CD14-positive monocyte (primary cell): Measurements from ENCODE around the gene LZTR1. TPM values are rescaled to one million over a fixed set of nuclear protein-coding genes. Genes with fewer than 3 reads are reported as not detected.

Source experiments
- DNase-seq, 3 donors: peaks; one replicate each; pipeline ENCODE4 v3.0.0-alpha.2; 2011 to 2022
- H2AFZ ChIP-seq: 2 replicates; pipeline ENCODE4 v1.6.0; 2012; ENCODE audit warnings: mild to moderate bottlenecking, low read depth, low read length, inconsistent platforms; ENCODE audit not compliant: insufficient read depth, poor library complexity, severe bottlenecking
- H3K27ac ChIP-seq, 2 donors: 1 replicate in 1 of 2; 2 replicates in 1 of 2; pipeline ENCODE4 v1.5.1; 2012 to 2013; ENCODE audit warnings: low read length in 2 of 2, control low read depth in 1 of 2, inconsistent platforms in 1 of 2, low read depth in 1 of 2, mild to moderate bottlenecking in 1 of 2
- H3K27me3 ChIP-seq, 2 donors: one replicate each; pipeline versions ENCODE4 v1.6.0 to v1.6.1; 2011 to 2013; ENCODE audit warnings: low read length in 2 of 2; ENCODE audit not compliant: control insufficient read depth in 2 of 2, insufficient read depth in 2 of 2
- H3K36me3 ChIP-seq, 2 donors: replicated peaks in 1 of 2; 1 replicate in 1 of 2; 2 replicates in 1 of 2; pipeline versions ENCODE4 v1.5.1 to v1.6.1; 2012 to 2013; ENCODE audit warnings: low read length in 2 of 2, control low read depth in 1 of 2, inconsistent platforms in 1 of 2, mild to moderate bottlenecking in 1 of 2; ENCODE audit not compliant: insufficient read depth in 2 of 2, control insufficient read depth in 1 of 2
- H3K4me1 ChIP-seq, 2 donors: 1 replicate in 1 of 2; 2 replicates in 1 of 2; pipeline versions ENCODE4 v1.5.1 to v1.6.1; 2012 to 2013; ENCODE audit warnings: low read length in 2 of 2, control low read depth in 1 of 2, inconsistent platforms in 1 of 2, mild to moderate bottlenecking in 1 of 2, moderate library complexity in 1 of 2; ENCODE audit not compliant: insufficient read depth in 2 of 2, control insufficient read depth in 1 of 2
- H3K4me2 ChIP-seq: replicated peaks from 2 replicates; pipeline ENCODE3; 2012; ENCODE audit warnings: low read length, moderate library complexity, mild to moderate bottlenecking; ENCODE audit not compliant: poor library complexity, severe bottlenecking; ENCODE audit errors: extremely low read depth
- H3K4me3 ChIP-seq, 3 experiments: fragments of 200-600 bp in 1 of 3; sonication (generic) in 1 of 3; replicated peaks in 1 of 3; 1 replicate in 2 of 3; 2 replicates in 1 of 3; pipeline ENCODE4 v1.5.1; 2011 to 2013; ENCODE audit warnings: low read length in 3 of 3, mild to moderate bottlenecking in 3 of 3, control low read depth in 2 of 3, low read depth in 2 of 3, inconsistent platforms in 1 of 3, moderate library complexity in 1 of 3
- H3K79me2 ChIP-seq: 2 replicates; pipeline ENCODE4 v1.6.0; 2012; ENCODE audit warnings: mild to moderate bottlenecking, control low read depth, inconsistent platforms, low read length, moderate library complexity; ENCODE audit not compliant: insufficient read depth
- H3K9ac ChIP-seq: 2 replicates; pipeline ENCODE4 v1.6.0; 2017; ENCODE audit warnings: low read length, mild to moderate bottlenecking; ENCODE audit not compliant: insufficient read depth, poor library complexity, severe bottlenecking
- H3K9me3 ChIP-seq, 2 donors: replicated peaks in 1 of 2; 1 replicate in 1 of 2; 2 replicates in 1 of 2; pipeline versions ENCODE4 v1.5.1 to v1.6.1; 2012 to 2013; ENCODE audit warnings: low read length in 2 of 2, control low read depth in 1 of 2; ENCODE audit not compliant: control insufficient read depth in 1 of 2, insufficient read depth in 1 of 2
- H4K20me1 ChIP-seq: 2 replicates; pipeline ENCODE4 v1.6.0; 2012; ENCODE audit warnings: mild to moderate bottlenecking, low read length, control low read depth, moderate library complexity; ENCODE audit not compliant: insufficient read depth
- H3K27ac Mint-ChIP-seq, 7 donors: one replicate each; pipeline ENCODE4 v1.8.0; 2020; ENCODE audit warnings: mild to moderate bottlenecking in 7 of 7, mixed read lengths in 7 of 7, moderate library complexity in 6 of 7, inconsistent platforms in 2 of 7
- H3K27me3 Mint-ChIP-seq, 3 donors: one replicate each; pipeline ENCODE4 v1.8.0; 2021 to 2022; ENCODE audit warnings: low read depth in 3 of 3, mild to moderate bottlenecking in 3 of 3, mixed read lengths in 3 of 3, moderate library complexity in 3 of 3, inconsistent platforms in 1 of 3
- H3K36me3 Mint-ChIP-seq, 2 donors: one replicate each; pipeline ENCODE4 v1.8.0; 2020; ENCODE audit warnings: mixed read lengths in 2 of 2, inconsistent platforms in 1 of 2, mild to moderate bottlenecking in 1 of 2
- H3K4me1 Mint-ChIP-seq: one replicate; pipeline ENCODE4 v1.8.0; 2020; ENCODE audit warnings: mild to moderate bottlenecking, mixed read lengths
- H3K4me3 Mint-ChIP-seq, 2 donors: one replicate each; pipeline ENCODE4 v1.8.0; 2020; ENCODE audit warnings: mild to moderate bottlenecking in 2 of 2, mixed read lengths in 2 of 2, moderate library complexity in 1 of 2
- H3K9me3 Mint-ChIP-seq, 7 donors: one replicate each; pipeline ENCODE4 v1.8.0; 2020 to 2022; ENCODE audit warnings: mixed read lengths in 7 of 7, mild to moderate bottlenecking in 6 of 7, moderate library complexity in 6 of 7, inconsistent platforms in 2 of 7
- CTCF ChIP-seq: fragments of 200-600 bp; IDR thresholded peaks from one replicate; pipeline ENCODE4 v1.8.0; 2022; ENCODE audit warnings: antibody characterized with exemption, mild to moderate bottlenecking
- WGBS: methylation state at CpG from one replicate; pipeline ENCODE4 v1.1.5; 2013; ENCODE audit warnings: missing lambda C conversion rate; ENCODE audit not compliant: insufficient coverage; 5-methylcytosine and 5-hydroxymethylcytosine counted together
- intact Hi-C, 2 donors: fragments of 100-400 bp; cut with micrococcal nuclease; formaldehyde crosslinking; loops; one replicate each; pipeline versions ENCODE4 v1.15.0 to v1.15.1; 2023
- polyA plus RNA-seq, 3 donors: library from polyadenylated mRNA; depleted of rRNA in 1 of 3; unstranded in 2 of 3; stranded (reverse) in 1 of 3; fragments of 300-500 nt in 2 of 3; fragments of >200 nt in 1 of 3; fragmentation: Illumina TruSeq in 2 of 3; gene quantifications; 1 replicate in 2 of 3; 2 replicates in 1 of 3; pipeline ENCODE4 v1.2.3, GENCODE V29; 2012 to 2021

Gene LZTR1
- polyA plus RNA-seq, 3 donors = 7.1 to 63.3 (median 11.5) TPM

GRCh38 chr22:20964799-20965103, 17.3 kb upstream of the LZTR1 start:
- no peaks in the 10 kb centered on the region for H4K20me1 ChIP-seq
- peak overlapping the region in 2 of 3 experiments; percentile 29 to 61 for H3K4me3 ChIP-seq
- peaks cover 3 to 16% of the 10 kb centered on the region in 2 donors for H3K27me3 ChIP-seq
- Mint-ChIP-seq H3K4me3 (peak overlapping the region; percentile 77 to 87), H3K9me3 (peaks cover 0 to 9% (median 0%) of the 10 kb centered on the region in 7 donors), H3K4me1 (peaks cover 56% of the 10 kb centered on the region), H3K27me3 (peaks cover 18 to 29% (median 26%) of the 10 kb centered on the region in 3 donors), H3K27ac (peak overlapping the region in 2 of 7 donors; percentile 43 to 47), H3K36me3 (peaks cover 21% of the 10 kb centered on the region in 2 donors)
- H3K9ac ChIP-seq = no peak overlapping the region
- peak overlapping the region; percentile 80 for H3K4me2 ChIP-seq
- intact Hi-C loops = loop anchor here (5.0 to 10.0 kb wide), 2 partner anchors 48 to 60 kb away; no protein-coding TSS in a partner anchor
- H2AFZ ChIP-seq = no peak overlapping the region
- no peak for DNase-seq
- peaks cover 0 to 7% of the 10 kb centered on the region in 2 donors for H3K36me3 ChIP-seq
- no peak overlapping the region for H3K27ac ChIP-seq
- 3% methylated on average over 20 of the region's 28 CpGs for WGBS
- no peaks in the 10 kb centered on the region for H3K9me3 ChIP-seq
- TF ChIP-seq CTCF = no peak
- peaks cover 5% of the 10 kb centered on the region for H3K79me2 ChIP-seq
- H3K4me1 ChIP-seq = peaks cover 57 to 68% of the 10 kb centered on the region in 2 donors

GRCh38 chr22:20965104-20965887, 16.8 kb upstream of the LZTR1 start:
- H3K9ac ChIP-seq = peak overlapping the region; percentile 43
- H3K4me2 ChIP-seq = peak overlapping the region; percentile 80
- intact Hi-C loops = loop anchor here in 1 of 2 donors (10.0 kb wide), 1 partner anchor 60 kb away; no protein-coding TSS in a partner anchor
- H3K4me1 ChIP-seq = peaks cover 57 to 68% of the 10 kb centered on the region in 2 donors
- H3K36me3 ChIP-seq = peaks cover 0 to 1% of the 10 kb centered on the region in 2 donors
- H2AFZ ChIP-seq = peak overlapping the region; percentile 71
- TF ChIP-seq CTCF = no peak
- H3K36me3 Mint-ChIP-seq = peaks cover 16% of the 10 kb centered on the region in 2 donors
- H3K27ac Mint-ChIP-seq = no peak overlapping the region
- H3K9me3 Mint-ChIP-seq = peaks cover 0 to 9% (median 0%) of the 10 kb centered on the region in 7 donors
- no peaks in the 10 kb centered on the region for H3K9me3 ChIP-seq
- H3K27me3 ChIP-seq = peaks cover 3 to 16% of the 10 kb centered on the region in 2 donors
- H3K4me3 Mint-ChIP-seq = peak overlapping the region; percentile 71 to 80
- peaks cover 59% of the 10 kb centered on the region for H3K4me1 Mint-ChIP-seq
- H4K20me1 ChIP-seq = no peaks in the 10 kb centered on the region
- peaks cover 18 to 29% (median 26%) of the 10 kb centered on the region in 3 donors for H3K27me3 Mint-ChIP-seq
- H3K79me2 ChIP-seq = peaks cover under 1% of the 10 kb centered on the region
- H3K4me3 ChIP-seq = peak overlapping the region; percentile 16 to 69 (median 24)
- no peak overlapping the region for H3K27ac ChIP-seq
- no peak for DNase-seq
- WGBS = 12% methylated on average over 63 of the region's 65 CpGs
